Right lobe of liver (tissue), 4 donors: ENCODE results near the gene PLCD1.

Source experiments
- CTCF ChIP-seq, 4 donors: fragments of 200-600 bp in 3 of 4; fragments of 450-650 bp in 1 of 4; IDR thresholded peaks; one replicate each; pipeline versions ENCODE4 v1.5.1 to v1.8.0; 2016 to 2022; ENCODE audit warnings: antibody characterized with exemption in 4 of 4, mild to moderate bottlenecking in 2 of 4
- POLR2A ChIP-seq: fragments of 450-650 bp; IDR thresholded peaks from one replicate; pipeline ENCODE4 v1.6.1; 2017; ENCODE audit warnings: antibody characterized with exemption, mild to moderate bottlenecking
- donor health status: DM: no; HTN: no; CAD: no.
- donor health status: DM: no; HTN: no; CAD: no.
- donor health status: DM: no; HTN: yes; CAD: no.

- TF ChIP-seq CTCF (IDR thresholded peaks at IDR 0.05): no peak
- TF ChIP-seq POLR2A: no peak
Measured at GRCh38 chr3:37997791-37998370, 31.6 kb downstream of the PLCD1 start.
